Heart left ventricle (tissue), 13 donors: ENCODE measurements around the gene LINC01488.
A peak's percentile ranks its signal among the peaks of the same experiment; 100 is the strongest.

Experiments used
- POLR2A ChIP-seq, 2 donors: fragments of 450-650 bp; IDR thresholded peaks; one replicate each; pipeline ENCODE4 v1.6.1; 2017; ENCODE audit warnings: antibody characterized with exemption in 2 of 2, mild to moderate bottlenecking in 2 of 2, moderate library complexity in 2 of 2
- TF ChIP-seq, protein P1 (sequence below), 12 donors: fragments of 200-600 bp; sonication (generic) in 4 of 12; IDR thresholded peaks; one replicate each; pipeline versions ENCODE4 v1.5.0 to v1.8.0; 2018 to 2022; ENCODE audit warnings: antibody characterized with exemption in 12 of 12, mild to moderate bottlenecking in 5 of 12
- donor health status: ischemic (EF 13 %, LVEDD 7.1; RV severe dilation, severe dysfunction).
- donor health status: DM: no; HTN: yes; CAD: no.
- donor health status: DM: no; HTN: no; CAD: no.
- donor health status: ischemic (EF 25% LVEDD 6.9; RV normal size, moderate dysfunction).
- donor health status: ischemic (EF 25% LVEDD 5.7; RV mildly dilated, moderate dysfunction).
- donor health status: ischemic (EF 35%, LVEDD 5.7; RV mildly dilated, moderate dysfunction).
- donor health status: nonischemic (EF 11% LVEDD 7.7; RV severe dilation, severe dysfunction).
- donor health status: DM: yes; HTN: yes; CAD: no.
- donor health status: PGD.
- donor health status: ischemic (EF 29% LVEDD 5.4; RV normal size, mild dysfunction).
- donor health status: nonischemic (EF 23%, LVEDD 6.1; RV moderate dilation, normal function).

DNA sequence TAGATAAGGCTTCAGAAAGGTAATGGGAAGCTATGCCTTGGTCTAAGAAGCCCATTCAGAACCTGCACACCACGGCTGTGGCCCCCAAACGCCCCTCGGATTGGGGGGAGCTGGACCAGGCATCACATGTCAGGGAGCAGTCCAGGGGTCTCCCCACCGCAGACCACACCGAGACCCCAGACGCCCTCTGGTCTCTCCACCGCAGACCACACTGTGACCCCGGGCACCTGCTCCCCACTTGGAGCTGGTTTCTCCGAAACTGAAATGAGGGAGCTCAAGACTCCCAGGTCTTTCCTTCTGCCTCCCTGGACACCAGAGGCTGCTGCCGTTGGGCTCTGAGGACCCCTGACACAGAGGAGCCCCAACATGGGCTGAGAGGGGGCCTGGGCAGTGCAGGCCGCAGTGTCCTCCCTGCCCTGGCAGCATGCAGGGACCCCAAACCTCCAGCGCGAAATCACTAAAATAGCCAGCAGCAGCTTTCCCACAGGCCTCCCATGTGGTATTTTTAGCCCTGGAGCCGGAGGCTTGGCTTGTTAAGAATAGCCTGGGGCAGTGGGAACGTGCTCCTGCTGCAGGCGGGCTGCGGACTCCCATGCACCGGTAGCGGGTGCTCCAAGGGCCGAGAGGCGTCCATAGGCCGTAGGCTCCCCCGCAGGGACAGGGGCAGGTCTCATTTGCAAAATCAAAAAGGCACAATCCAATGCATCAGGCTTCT, 7.7 kb downstream of the LINC01488 start:
- TF ChIP-seq, protein P1, sequence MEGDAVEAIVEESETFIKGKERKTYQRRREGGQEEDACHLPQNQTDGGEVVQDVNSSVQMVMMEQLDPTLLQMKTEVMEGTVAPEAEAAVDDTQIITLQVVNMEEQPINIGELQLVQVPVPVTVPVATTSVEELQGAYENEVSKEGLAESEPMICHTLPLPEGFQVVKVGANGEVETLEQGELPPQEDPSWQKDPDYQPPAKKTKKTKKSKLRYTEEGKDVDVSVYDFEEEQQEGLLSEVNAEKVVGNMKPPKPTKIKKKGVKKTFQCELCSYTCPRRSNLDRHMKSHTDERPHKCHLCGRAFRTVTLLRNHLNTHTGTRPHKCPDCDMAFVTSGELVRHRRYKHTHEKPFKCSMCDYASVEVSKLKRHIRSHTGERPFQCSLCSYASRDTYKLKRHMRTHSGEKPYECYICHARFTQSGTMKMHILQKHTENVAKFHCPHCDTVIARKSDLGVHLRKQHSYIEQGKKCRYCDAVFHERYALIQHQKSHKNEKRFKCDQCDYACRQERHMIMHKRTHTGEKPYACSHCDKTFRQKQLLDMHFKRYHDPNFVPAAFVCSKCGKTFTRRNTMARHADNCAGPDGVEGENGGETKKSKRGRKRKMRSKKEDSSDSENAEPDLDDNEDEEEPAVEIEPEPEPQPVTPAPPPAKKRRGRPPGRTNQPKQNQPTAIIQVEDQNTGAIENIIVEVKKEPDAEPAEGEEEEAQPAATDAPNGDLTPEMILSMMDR (IDR thresholded peaks at IDR 0.05), result peak in 2 of 12 donors; percentile 25
- TF ChIP-seq POLR2A (IDR thresholded peaks at IDR 0.05), result no peak
